Thyroid gland (tissue), 4 donors: ENCODE results near the gene FGF19.

ENCODE experiments used
- CTCF ChIP-seq, 6 experiments: fragments of 200-600 bp in 3 of 6; fragments of 450-650 bp in 3 of 6; sonication (generic) in 3 of 6; IDR thresholded peaks; one replicate each; pipeline ENCODE4 v1.5.1; 2016 to 2019; ENCODE audit warnings: antibody characterized with exemption in 6 of 6, mild to moderate bottlenecking in 2 of 6, inconsistent platforms in 1 of 6, moderate library complexity in 1 of 6
- POLR2A ChIP-seq, 2 donors: fragments of 450-650 bp; IDR thresholded peaks; one replicate each; pipeline ENCODE4 v1.6.1; 2017; ENCODE audit warnings: antibody characterized with exemption in 2 of 2, mild to moderate bottlenecking in 2 of 2, moderate library complexity in 1 of 2

GRCh38 chr11:69655479-69656428 is 48.1 kb downstream of the FGF19 start:
- TF ChIP-seq CTCF (IDR thresholded peaks at IDR 0.05) (no peak), POLR2A (IDR thresholded peaks at IDR 0.05) (no peak)
